Prostate gland (tissue), 2 donors: ENCODE data around the gene HOXA5. TPM values are rescaled to one million over a fixed set of nuclear protein-coding genes. Genes with fewer than 3 reads are reported as not detected.

Source experiments
- DNase-seq: peaks from one replicate; pipeline ENCODE4 v3.0.0-alpha.2; 2019; ENCODE audit warnings: low spot score
- H3K27ac ChIP-seq, 2 donors: fragments of 200-600 bp; sonication (generic); 2 replicates each; pipeline ENCODE4 v1.5.1; 2017 to 2019
- H3K27me3 ChIP-seq: fragments of 200-600 bp; sonication (generic); replicated peaks from 2 replicates; pipeline ENCODE4 v1.5.1; 2019; ENCODE audit not compliant: insufficient read depth
- H3K36me3 ChIP-seq, 2 donors: fragments of 200-600 bp; sonication (generic); 1 replicate in 1 of 2; 2 replicates in 1 of 2; pipeline versions ENCODE4 v1.5.1 to v1.8.1; 2017 to 2019
- H3K4me1 ChIP-seq: fragments of 200-600 bp; sonication (generic); replicated peaks from 2 replicates; pipeline ENCODE4 v1.5.1; 2019
- H3K4me3 ChIP-seq, 2 donors: fragments of 200-600 bp; sonication (generic); 2 replicates each; pipeline ENCODE4 v1.5.1; 2017 to 2019
- H3K9me3 ChIP-seq: fragments of 200-600 bp; sonication (generic); 2 replicates; pipeline ENCODE4 v1.5.1; 2017
- CTCF ChIP-seq, 4 experiments: fragments of 200-600 bp in 2 of 4; fragments of 450-650 bp in 2 of 4; sonication (generic) in 2 of 4; IDR thresholded peaks; 1 replicate in 3 of 4; 2 replicates in 1 of 4; pipeline ENCODE4 v1.5.1; 2016 to 2019; ENCODE audit warnings: antibody characterized with exemption in 4 of 4, mild to moderate bottlenecking in 2 of 4, moderate library complexity in 2 of 4
- POLR2A ChIP-seq: fragments of 450-650 bp; IDR thresholded peaks from one replicate; pipeline ENCODE4 v1.6.1; 2016; ENCODE audit warnings: antibody characterized with exemption, mild to moderate bottlenecking
- POLR2AphosphoS5 ChIP-seq: sonication (generic); formaldehyde crosslinking; IDR thresholded peaks from one replicate; pipeline ENCODE4 v1.6.1; 2017; ENCODE audit warnings: antibody characterized with exemption
- WGBS: methylation state at CpG from one replicate; pipeline ENCODE4 v1.1.5; 2018; 5-methylcytosine and 5-hydroxymethylcytosine counted together
- intact Hi-C: fragments of 100-400 bp; cut with DNase I; formaldehyde crosslinking; loops from one replicate; pipeline ENCODE4 v1.14.2; 2022
- total RNA-seq, 2 donors: library from RNA; depleted of rRNA; stranded (reverse); fragments of >200 nt; gene quantifications; one replicate each; pipeline ENCODE4 v1.1.0, GENCODE V29; 2016

HOXA5 gene
- total RNA-seq, 2 donors from 2014 or later = 3.7 to 12.9 TPM

GRCh38 chr7:27124096-27124901, 19.2 kb downstream of the HOXA5 start:
- no peak for TF ChIP-seq POLR2AphosphoS5
- TF ChIP-seq POLR2A = no peak
- no peak for TF ChIP-seq CTCF (IDR thresholded peaks at IDR 0.05)
- Histone ChIP-seq H3K27ac (no peak overlapping the region), H3K9me3 (no peaks in the 10 kb centered on the region), H3K4me1 (no peaks in the 10 kb centered on the region), H3K27me3 (no peaks in the 10 kb centered on the region), H3K36me3 (no peaks in the 10 kb centered on the region), H3K4me3 (no peak overlapping the region)
- 86% methylated on average over 43 of the region's 43 CpGs for WGBS
- intact Hi-C loops = no loop called here
- DNase-seq = no peak

- Histone ChIP-seq H3K4me3 (no peak overlapping the region), H3K27me3 (no peaks in the 10 kb centered on the region), H3K36me3 (no peaks in the 10 kb centered on the region), H3K27ac (no peak overlapping the region), H3K9me3 (no peaks in the 10 kb centered on the region), H3K4me1 (no peaks in the 10 kb centered on the region)
- intact Hi-C loops = no loop called here
- TF ChIP-seq POLR2A = no peak
- no peak for TF ChIP-seq POLR2AphosphoS5
- TF ChIP-seq CTCF (IDR thresholded peaks at IDR 0.05) = no peak
- 89% methylated on average over 26 of the region's 26 CpGs for WGBS
- DNase-seq = no peak
These were observed 19.9 kb downstream of the HOXA5 start for GRCh38 chr7:27123477-27124053.

GRCh38 chr7:27123007-27123476, 20.4 kb downstream of the HOXA5 start:
- H3K4me1 ChIP-seq = no peaks in the 10 kb centered on the region
- no peaks in the 10 kb centered on the region for H3K9me3 ChIP-seq
- no peaks in the 10 kb centered on the region for H3K36me3 ChIP-seq
- no peak for DNase-seq
- no peaks in the 10 kb centered on the region for H3K27me3 ChIP-seq
- TF ChIP-seq POLR2A (no peak), POLR2AphosphoS5 (no peak), CTCF (IDR thresholded peaks at IDR 0.05) (no peak)
- no peak overlapping the region for H3K4me3 ChIP-seq
- WGBS = 87% methylated on average over 14 of the region's 14 CpGs
- no peak overlapping the region for H3K27ac ChIP-seq
- intact Hi-C loops = no loop called here

GRCh38 chr7:27122077-27122910, 21.2 kb downstream of the HOXA5 start:
- Histone ChIP-seq H3K4me1 (no peaks in the 10 kb centered on the region), H3K4me3 (no peak overlapping the region), H3K27ac (no peak overlapping the region), H3K36me3 (no peaks in the 10 kb centered on the region), H3K9me3 (no peaks in the 10 kb centered on the region), H3K27me3 (no peaks in the 10 kb centered on the region)
- TF ChIP-seq POLR2AphosphoS5 (no peak), POLR2A (no peak), CTCF (IDR thresholded peaks at IDR 0.05) (no peak)
- intact Hi-C loops = no loop called here
- no peak for DNase-seq
- 78% methylated on average over 42 of the region's 42 CpGs for WGBS
